Hypothalamus (tissue), 51 donors: ENCODE data around the gene ZFP36L1.
A peak's percentile ranks its signal among the peaks of the same experiment; 100 is the strongest.

Source experiments
- DNase-seq, 51 donors: peaks; one replicate each; lab custom pipeline; 2025; lab: John Stamatoyannopoulos, UW

ZFP36L1 gene

DNA sequence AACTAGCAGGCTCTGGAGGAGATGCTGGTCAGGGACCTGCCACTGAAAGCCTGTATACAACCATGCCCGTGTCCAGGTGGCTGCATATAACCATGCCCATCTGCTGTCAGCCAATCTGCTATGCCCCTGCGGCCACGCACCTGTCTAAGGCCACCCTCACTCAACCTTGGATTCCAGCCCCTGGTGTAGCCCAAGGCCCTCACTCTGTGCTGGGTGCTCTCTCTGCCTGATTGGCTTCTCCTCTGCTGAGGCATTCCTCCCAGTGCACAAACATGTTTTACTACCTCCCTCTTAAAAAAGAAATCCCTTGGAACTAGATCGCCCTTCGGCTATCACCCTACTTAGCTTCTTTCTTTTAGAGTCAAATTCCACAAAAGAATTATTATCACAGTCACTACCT lies 45.5 kb downstream of the ZFP36L1 start:
- no peak for DNase-seq

GRCh38 chr14:68744613-68745012 lies 48.3 kb downstream of the ZFP36L1 start:
- DNase-seq: no peak

DNA sequence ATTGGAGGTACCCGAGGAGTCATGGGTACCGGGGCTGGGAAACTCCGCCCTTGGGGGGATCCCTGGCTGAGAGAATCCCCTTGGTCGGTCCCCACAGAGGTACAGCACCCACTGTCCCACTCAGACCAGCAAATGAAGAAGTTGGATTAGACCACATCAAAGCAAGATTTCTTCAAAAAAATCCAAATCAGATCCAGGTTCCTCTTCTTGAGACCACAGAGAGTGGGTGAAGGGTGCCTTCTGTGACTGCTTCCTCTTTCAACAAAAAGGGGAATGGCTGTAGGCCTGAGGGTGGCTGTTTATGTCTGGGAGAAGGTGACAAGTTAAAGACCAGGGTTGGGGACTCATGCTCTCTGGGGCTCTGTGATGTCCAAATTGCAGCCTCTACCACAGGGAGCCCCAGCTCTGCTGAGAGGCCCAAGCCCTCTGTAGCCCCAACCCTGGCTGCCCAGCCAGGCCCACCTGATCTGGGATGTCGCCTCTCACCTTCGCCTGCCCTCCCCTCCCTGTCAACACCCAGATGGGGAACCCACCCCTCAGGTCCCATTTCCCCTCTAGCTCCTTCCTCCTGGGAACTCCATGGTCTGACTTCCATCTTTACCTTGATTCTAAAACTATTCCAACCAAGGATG lies 50.9 kb downstream of the ZFP36L1 start:
- DNase-seq: peak in 6 of 51 donors; percentile 7 to 38 (median 13)

- no peak for DNase-seq
Observed at GRCh38 chr14:68741477-68741791, 51.4 kb downstream of the ZFP36L1 start.

GRCh38 chr14:68740788-68741476 lies 51.9 kb downstream of the ZFP36L1 start:
- DNase-seq: no peak

- DNase-seq: no peak
Observed at GRCh38 chr14:68739701-68740100, 53.2 kb downstream of the ZFP36L1 start.

- no peak for DNase-seq
Observed at GRCh38 chr14:68738559-68738958, 54.3 kb downstream of the ZFP36L1 start.
